ENCODE measurements around the gene IRX5. TPM values are rescaled to one million over a fixed set of nuclear protein-coding genes. Genes with fewer than 3 reads are reported as not detected.

Gene IRX5
- total and polyA plus RNA-seq, 2 of the 4 experiments (the other 2 are of a cell fraction), result not detected

GRCh38 chr16:54970016-54970415 is 39.4 kb downstream of the IRX5 start:
- no peak overlapping the region for H3K18ac ChIP-seq (ENCODE audit: low read depth, low read length)
- no peaks in the 10 kb centered on the region for H3K79me1 ChIP-seq (ENCODE audit: low read depth in 1 of 2, low read length in 2 of 2)
- ATAC-seq (ENCODE audit: low read depth) (no peak), DNase-seq (no peak)
- no peak overlapping the region for H2AFZ ChIP-seq (replicated peaks; ENCODE audit: low read length, poor library complexity)
- CTCF ChIA-PET, result no interaction called here
- no CpG with 5 or more reads among the region's 5 CpGs for WGBS, 2 experiments (ENCODE audit: extremely low coverage in 2 of 2, insufficient read length in 1 of 2)
- H2AK5ac ChIP-seq (ENCODE audit: low read depth, low read length), result no peak overlapping the region
- no peaks in the 10 kb centered on the region for H3K9me1 ChIP-seq (ENCODE audit: insufficient read depth, low read length)
- H2BK20ac ChIP-seq (ENCODE audit: low read depth, low read length), result no peak overlapping the region
- POLR2A ChIA-PET (ENCODE audit: unreplicated experiment), result no interaction called here
- no peak overlapping the region for H4K5ac ChIP-seq (ENCODE audit: low read depth, low read length)
- no peak overlapping the region for H3K9ac ChIP-seq (ENCODE audit: low read depth, low read length)
- no peak overlapping the region for H2AK9ac ChIP-seq (replicated peaks; ENCODE audit: low read depth, low read length, poor library complexity)
- H3K4ac ChIP-seq (ENCODE audit: low read depth, low read length), result no peak overlapping the region
- dilution Hi-C loops (cut with HindIII; ENCODE audit: low sequenced_read_pairs, unreplicated experiment) (no loop called here), intact Hi-C loops (cut with micrococcal nuclease) (no loop called here), in situ Hi-C loops (cut with MboI; ENCODE audit: low sequenced_read_pairs) (no loop called here)
- no peak overlapping the region for H4K8ac ChIP-seq (ENCODE audit: low read depth in 2 of 2, low read length in 2 of 2)
- H3K4me1 ChIP-seq (ENCODE audit: control insufficient read depth, insufficient read depth, low read length), result no peaks in the 10 kb centered on the region
- H4K20me1 ChIP-seq (ENCODE audit: insufficient read depth, low read length), result no peaks in the 10 kb centered on the region
- H3K4me3 ChIP-seq (ENCODE audit: insufficient read depth, low read depth, low read length), result no peak overlapping the region
- no peaks in the 10 kb centered on the region for H3K27me3 ChIP-seq (ENCODE audit: control insufficient read depth, insufficient read depth, low read length)
- TF ChIP-seq USF2 (IDR thresholded peaks at IDR 0.05; ENCODE audit: low read depth, low read length) (no peak), BHLHE40 (IDR thresholded peaks at IDR 0.05; ENCODE audit: low read depth, low read length) (no peak), RAD21 (IDR thresholded peaks at IDR 0.05; ENCODE audit: low read length) (no peak), CHD1 (IDR thresholded peaks at IDR 0.05; ENCODE audit: low read depth, low read length) (no peak), CEBPB (IDR thresholded peaks at IDR 0.05; ENCODE audit: low read depth, low read length) (no peak), RFX5 (IDR thresholded peaks at IDR 0.05; ENCODE audit: low read depth, low read length) (no peak), MAZ (IDR thresholded peaks at IDR 0.05; ENCODE audit: borderline replicate concordance, low read depth, low read length) (no peak), FOS (IDR thresholded peaks at IDR 0.05; ENCODE audit: low read depth, low read length) (no peak), MAFK (IDR thresholded peaks at IDR 0.05; ENCODE audit: low read depth, low read length) (no peak), SMC3 (IDR thresholded peaks at IDR 0.05; ENCODE audit: low read depth, low read length) (no peak), RCOR1 (IDR thresholded peaks at IDR 0.05; ENCODE audit: insufficient replicate concordance, low read length) (no peak), POLR2A (IDR thresholded peaks at IDR 0.05; ENCODE audit: low read depth, low read length) (no peak), CTCF (conservative IDR thresholded peaks at IDR 0.05; ENCODE audit: low read depth, low read length) (no peak)
- no peak overlapping the region for H3K14ac ChIP-seq (replicated peaks; ENCODE audit: low read depth, low read length)
- H3K9me3 ChIP-seq (ENCODE audit: control insufficient read depth, insufficient read depth, low read length), result no peaks in the 10 kb centered on the region
- no peak overlapping the region for H3K56ac ChIP-seq (ENCODE audit: extremely low read depth, insufficient read depth, low read length)
- no peak overlapping the region for H2BK5ac ChIP-seq (ENCODE audit: low read depth, low read length, poor library complexity, severe bottlenecking)
- no peak overlapping the region for H2BK120ac ChIP-seq (ENCODE audit: low read depth, low read length)
- no peak overlapping the region for H2BK15ac ChIP-seq (ENCODE audit: low read depth, low read length)
- H4K91ac ChIP-seq (ENCODE audit: insufficient read depth, low read depth, low read length), result no peak overlapping the region
- H3K4me2 ChIP-seq (ENCODE audit: low read depth, low read length), result no peak overlapping the region
- no peak overlapping the region for H3K23ac ChIP-seq (ENCODE audit: low read depth, low read length)
- no peaks in the 10 kb centered on the region for H3K36me3 ChIP-seq (ENCODE audit: control insufficient read depth, insufficient read depth, low read length)
- H3K27ac ChIP-seq (ENCODE audit: insufficient read depth, low read length), result no peak overlapping the region
- BruUV-seq (replicated peaks), result no TSS peak

Measured in IMR-90 (cell line).